Mesenchymal stem cell (in vitro differentiated cells and primary cell): ENCODE measurements around the gene AHDC1.

Experiments
- DNase-seq: peaks from one replicate; pipeline ENCODE4 v3.0.0-alpha.2; 2013
- H2AFZ ChIP-seq: one replicate; pipeline ENCODE4 v1.6.1; 2013; ENCODE audit warnings: low read depth, mild to moderate bottlenecking, control low read depth, inconsistent platforms, low read length, moderate library complexity
- H2AK5ac ChIP-seq: 2 replicates; pipeline ENCODE4 v1.6.1; 2013; ENCODE audit warnings: low read length, moderate library complexity, mild to moderate bottlenecking, inconsistent platforms; ENCODE audit not compliant: severe bottlenecking
- H2BK120ac ChIP-seq: one replicate; pipeline ENCODE4 v1.6.1; 2013; ENCODE audit warnings: low read depth, mild to moderate bottlenecking, inconsistent platforms, low read length, moderate library complexity
- H2BK12ac ChIP-seq, 2 experiments: one replicate each; pipeline ENCODE4 v1.6.1; 2013; ENCODE audit warnings: inconsistent platforms in 2 of 2, low read length in 2 of 2, mild to moderate bottlenecking in 2 of 2, moderate library complexity in 2 of 2, control low read depth in 1 of 2
- H2BK15ac ChIP-seq: one replicate; pipeline ENCODE4 v1.6.1; 2013; ENCODE audit warnings: mild to moderate bottlenecking, low read depth, inconsistent platforms; ENCODE audit not compliant: poor library complexity, severe bottlenecking
- H2BK5ac ChIP-seq: 2 replicates; pipeline ENCODE4 v1.6.1; 2013; ENCODE audit warnings: low read depth, mild to moderate bottlenecking, low read length, control low read depth, inconsistent platforms; ENCODE audit not compliant: poor library complexity, severe bottlenecking
- H3K14ac ChIP-seq, 2 experiments: one replicate each; pipeline ENCODE4 v1.6.1; 2013; ENCODE audit warnings: inconsistent platforms in 2 of 2, low read length in 2 of 2, control low read depth in 1 of 2, mild to moderate bottlenecking in 1 of 2, moderate library complexity in 1 of 2
- H3K18ac ChIP-seq, 2 experiments: one replicate each; pipeline ENCODE4 v1.6.1; 2013; ENCODE audit warnings: inconsistent platforms in 2 of 2, low read length in 2 of 2, control low read depth in 1 of 2, low read depth in 1 of 2, mild to moderate bottlenecking in 1 of 2
- H3K23ac ChIP-seq, 2 experiments: one replicate each; pipeline ENCODE4 v1.6.1; 2013; ENCODE audit warnings: inconsistent platforms in 2 of 2, low read length in 2 of 2, mild to moderate bottlenecking in 2 of 2, moderate library complexity in 2 of 2, control low read depth in 1 of 2
- H3K27ac ChIP-seq: 2 replicates; pipeline ENCODE4 v1.5.1; 2013; ENCODE audit warnings: mild to moderate bottlenecking, moderate library complexity, low read length, control low read depth, inconsistent platforms; ENCODE audit not compliant: poor library complexity, severe bottlenecking
- H3K27me3 ChIP-seq, 2 experiments: 2 replicates each; pipeline versions ENCODE4 v1.6.1 to v1.7.0; 2013; ENCODE audit warnings: low read length in 2 of 2, mild to moderate bottlenecking in 2 of 2, moderate library complexity in 2 of 2, control low read depth in 1 of 2, inconsistent platforms in 1 of 2; ENCODE audit not compliant: control insufficient read depth in 1 of 2, insufficient read depth in 1 of 2
- H3K36me3 ChIP-seq, 2 experiments: 2 replicates each; pipeline versions ENCODE4 v1.6.1 to v1.7.0; 2013; ENCODE audit warnings: low read length in 2 of 2, control low read depth in 1 of 2, inconsistent platforms in 1 of 2, low read depth in 1 of 2, mild to moderate bottlenecking in 1 of 2; ENCODE audit not compliant: insufficient read depth in 2 of 2, control insufficient read depth in 1 of 2
- H3K4ac ChIP-seq, 2 experiments: one replicate each; pipeline ENCODE4 v1.6.1; 2013; ENCODE audit warnings: inconsistent platforms in 2 of 2, low read length in 2 of 2, mild to moderate bottlenecking in 2 of 2, moderate library complexity in 2 of 2, control low read depth in 1 of 2, low read depth in 1 of 2
- H3K4me1 ChIP-seq: 2 replicates; pipeline ENCODE4 v1.6.1; 2013; ENCODE audit warnings: low read depth, low read length, control low read depth; ENCODE audit not compliant: control insufficient read depth, insufficient read depth
- H3K4me2 ChIP-seq: 2 replicates; pipeline ENCODE4 v1.6.1; 2013; ENCODE audit warnings: low read length, mild to moderate bottlenecking, inconsistent platforms; ENCODE audit not compliant: poor library complexity, severe bottlenecking
- H3K4me3 ChIP-seq, 2 experiments: 2 replicates each; pipeline versions ENCODE4 v1.5.1 to v1.7.0; 2013; ENCODE audit warnings: low read length in 2 of 2, mild to moderate bottlenecking in 2 of 2, control low read depth in 1 of 2, low read depth in 1 of 2; ENCODE audit not compliant: insufficient read depth in 1 of 2
- H3K79me1 ChIP-seq: replicated peaks from 2 replicates; pipeline ENCODE4 v1.6.1; 2013; ENCODE audit warnings: mild to moderate bottlenecking, control low read depth, low read length, inconsistent platforms; ENCODE audit not compliant: poor library complexity, severe bottlenecking
- H3K9ac ChIP-seq: 2 replicates; pipeline ENCODE4 v1.7.0; 2013; ENCODE audit warnings: mild to moderate bottlenecking, low read length, moderate library complexity
- H3K9me3 ChIP-seq: 2 replicates; pipeline ENCODE4 v1.7.0; 2013; ENCODE audit warnings: mild to moderate bottlenecking, low read length; ENCODE audit not compliant: control insufficient read depth
- H4K8ac ChIP-seq: one replicate; pipeline ENCODE4 v1.6.1; 2013; ENCODE audit warnings: inconsistent platforms, mild to moderate bottlenecking, low read length, moderate library complexity
- H4K91ac ChIP-seq: one replicate; pipeline ENCODE4 v1.6.1; 2013; ENCODE audit warnings: mild to moderate bottlenecking, low read length, inconsistent platforms
- WGBS: methylation state at CpG from one replicate; pipeline ENCODE4 v1.1.7; 2013; ENCODE audit warnings: mixed read lengths; 5-methylcytosine and 5-hydroxymethylcytosine counted together

The AHDC1 gene

GRCh38 chr1:27527890-27528817 is 75.8 kb downstream of the AHDC1 start:
- peak overlapping the region; percentile 96 for H4K91ac ChIP-seq
- H3K27me3 ChIP-seq: no peaks in the 10 kb centered on the region
- peak overlapping the region; percentile 8 for H3K27ac ChIP-seq
- peak overlapping the region in 1 of 2 experiments; percentile 2 for H3K23ac ChIP-seq
- peak overlapping the region in 1 of 2 experiments; percentile 98 for H3K14ac ChIP-seq
- peaks cover 19% of the 10 kb centered on the region in 2 experiments for H3K36me3 ChIP-seq
- peak overlapping the region; percentile 63 for H4K8ac ChIP-seq
- no peak overlapping the region for H2BK5ac ChIP-seq
- peak overlapping the region; percentile 40 to 62 for H3K4me3 ChIP-seq
- peak overlapping the region; percentile 94 for H2BK15ac ChIP-seq
- peak overlapping the region; percentile 92 to 96 for H3K4ac ChIP-seq
- peak overlapping the region; percentile 16 for H2AFZ ChIP-seq
- DNase-seq: no peak
- H2BK120ac ChIP-seq: peak overlapping the region; percentile 84
- peak overlapping the region; percentile 75 for H3K9ac ChIP-seq
- H2AK5ac ChIP-seq: peak overlapping the region; percentile 69
- peak overlapping the region; percentile 81 to 95 for H2BK12ac ChIP-seq
- WGBS: 16% methylated on average over 58 of the region's 71 CpGs
- H3K4me1 ChIP-seq: peaks cover 54% of the 10 kb centered on the region
- H3K18ac ChIP-seq: peak overlapping the region; percentile 87 to 99
- H3K4me2 ChIP-seq: peak overlapping the region; percentile 71
- peaks cover 7% of the 10 kb centered on the region for H3K79me1 ChIP-seq
- no peaks in the 10 kb centered on the region for H3K9me3 ChIP-seq

GRCh38 chr1:27527223-27527889 is 76.6 kb downstream of the AHDC1 start:
- H2AFZ ChIP-seq: peak overlapping the region; percentile 16
- peak overlapping the region; percentile 75 for H3K9ac ChIP-seq
- peak overlapping the region; percentile 71 for H3K4me2 ChIP-seq
- peak overlapping the region; percentile 33 for H2AK5ac ChIP-seq
- H3K36me3 ChIP-seq: peaks cover 11% of the 10 kb centered on the region in 2 experiments
- peaks cover 61% of the 10 kb centered on the region for H3K4me1 ChIP-seq
- peaks cover 1% of the 10 kb centered on the region for H3K79me1 ChIP-seq
- peak overlapping the region in 1 of 2 experiments; percentile 37 for H3K14ac ChIP-seq
- peak overlapping the region; percentile 84 for H2BK120ac ChIP-seq
- peak overlapping the region in 1 of 2 experiments; percentile 47 for H3K23ac ChIP-seq
- WGBS: 13% methylated on average over 20 of the region's 27 CpGs
- peak overlapping the region; percentile 91 for H4K8ac ChIP-seq
- no peak overlapping the region for H2BK5ac ChIP-seq
- H3K9me3 ChIP-seq: no peaks in the 10 kb centered on the region
- H2BK15ac ChIP-seq: peak overlapping the region; percentile 94
- H4K91ac ChIP-seq: peak overlapping the region; percentile 97
- H3K18ac ChIP-seq: peak overlapping the region; percentile 89 to 99
- peak overlapping the region; percentile 35 to 40 for H3K4me3 ChIP-seq
- no peak overlapping the region for H3K27ac ChIP-seq
- H3K27me3 ChIP-seq: no peaks in the 10 kb centered on the region
- H3K4ac ChIP-seq: peak overlapping the region; percentile 92 to 96
- peak; percentile 94 for DNase-seq
- H2BK12ac ChIP-seq: peak overlapping the region; percentile 93 to 95

- Histone ChIP-seq H3K4me3 (no peak overlapping the region), H3K79me1 (no peaks in the 10 kb centered on the region), H3K27ac (no peak overlapping the region), H2AK5ac (peak overlapping the region; percentile 1), H3K18ac (peak overlapping the region; percentile 89 to 99), H3K4ac (peak overlapping the region; percentile 12 to 64), H2AFZ (no peak overlapping the region), H3K27me3 (no peaks in the 10 kb centered on the region), H2BK5ac (no peak overlapping the region), H3K36me3 (peaks cover 4 to 7% of the 10 kb centered on the region in 2 experiments), H3K4me2 (peak overlapping the region; percentile 71), H3K14ac (peak overlapping the region in 1 of 2 experiments; percentile 29), H3K9me3 (no peaks in the 10 kb centered on the region), H3K23ac (peak overlapping the region in 1 of 2 experiments; percentile 5), H4K91ac (peak overlapping the region; percentile 97), H2BK15ac (peak overlapping the region; percentile 94), H3K9ac (no peak overlapping the region), H4K8ac (peak overlapping the region; percentile 69), H2BK12ac (peak overlapping the region; percentile 38 to 93), H3K4me1 (peaks cover 61% of the 10 kb centered on the region), H2BK120ac (peak overlapping the region; percentile 55)
- WGBS: 33% methylated on average over 10 of the region's 10 CpGs
- peak; percentile 60 for DNase-seq
Observed at GRCh38 chr1:27526569-27527222, 77.2 kb downstream of the AHDC1 start.
